ENCODE results near the gene ARMH4. TPM values are rescaled to one million over a fixed set of nuclear protein-coding genes. Genes with fewer than 3 reads are reported as not detected.

Gene ARMH4
- polyA plus RNA-seq, 1 donor (not counting 4 experiments of a cell fraction or from before 2014, with no cell fraction given), result 0.56 TPM

- DNase-seq (ENCODE audit: low read depth, low spot score) (no peak), FAIRE-seq (no peak)
- H3K9ac ChIP-seq (ENCODE audit: control insufficient read depth, extremely low read depth, insufficient read depth, low read length), result no peak overlapping the region
- H3K36me3 ChIP-seq (ENCODE audit: control insufficient read depth in 2 of 2, extremely low read depth in 1 of 2, insufficient read depth in 2 of 2, low read length in 2 of 2), result no peaks in the 10 kb centered on the region
- peaks cover 22% of the 10 kb centered on the region for H3K4me1 ChIP-seq (ENCODE audit: control insufficient read depth, extremely low read depth, insufficient read depth, low read length)
- H3K9me3 ChIP-seq (ENCODE audit: control insufficient read depth, low read depth, low read length), result no peaks in the 10 kb centered on the region
- no peaks in the 10 kb centered on the region for H3K9me1 ChIP-seq (ENCODE audit: control insufficient read depth, extremely low read depth, insufficient read depth, low read length)
- H3K79me2 ChIP-seq (ENCODE audit: control insufficient read depth, insufficient read depth, low read length), result no peaks in the 10 kb centered on the region
- H4K20me1 ChIP-seq (ENCODE audit: control insufficient read depth, extremely low read depth, insufficient read depth, low read length), result no peaks in the 10 kb centered on the region
- no peak overlapping the region for H3K27ac ChIP-seq (ENCODE audit: control insufficient read depth, insufficient read depth, low read length)
- no peak overlapping the region for H3K4me2 ChIP-seq (ENCODE audit: control insufficient read depth, extremely low read depth, insufficient read depth, low read depth, low read length)
- no peak for TF ChIP-seq EZH2 (IDR thresholded peaks at IDR 0.05; ENCODE audit: low read length)
- no peak for TF ChIP-seq CTCF (optimal IDR thresholded peaks at IDR 0.05 in 1 of 3, IDR thresholded peaks at IDR 0.05 in 1 of 3, conservative IDR thresholded peaks at IDR 0.05 in 1 of 3; ENCODE audit: extremely low read depth in 1 of 3, insufficient read depth in 2 of 3, low read length in 3 of 3)
- no peak overlapping the region for H2AFZ ChIP-seq (ENCODE audit: control insufficient read depth, low read length)
- H3K4me3 ChIP-seq (ENCODE audit: control insufficient read depth in 2 of 3, extremely low read depth in 1 of 3, insufficient read depth in 2 of 3, low read depth in 1 of 3, low read length in 3 of 3), result no peak overlapping the region
- H3K27me3 ChIP-seq (ENCODE audit: control insufficient read depth, extremely low read depth, insufficient read depth, low read length), result no peaks in the 10 kb centered on the region
- dilution Hi-C loops (cut with MboI; ENCODE audit: extremely low pct_ligation_motif_present, low sequenced_read_pairs), result no loop called here
Measured at GRCh38 chr14:58167057-58167456, 15.0 kb upstream of the ARMH4 start.

- dilution Hi-C loops (cut with MboI; ENCODE audit: extremely low pct_ligation_motif_present, low sequenced_read_pairs), result no loop called here
- Histone ChIP-seq H2AFZ (ENCODE audit: control insufficient read depth, low read length) (peak overlapping the region; percentile 56), H3K9me3 (ENCODE audit: control insufficient read depth, low read depth, low read length) (no peaks in the 10 kb centered on the region), H3K4me1 (ENCODE audit: control insufficient read depth, extremely low read depth, insufficient read depth, low read length) (peaks cover 18% of the 10 kb centered on the region), H4K20me1 (ENCODE audit: control insufficient read depth, extremely low read depth, insufficient read depth, low read length) (no peaks in the 10 kb centered on the region), H3K79me2 (ENCODE audit: control insufficient read depth, insufficient read depth, low read length) (no peaks in the 10 kb centered on the region), H3K4me2 (ENCODE audit: control insufficient read depth, extremely low read depth, insufficient read depth, low read depth, low read length) (peak overlapping the region; percentile 28), H3K4me3 (ENCODE audit: control insufficient read depth in 2 of 3, extremely low read depth in 1 of 3, insufficient read depth in 2 of 3, low read depth in 1 of 3, low read length in 3 of 3) (no peak overlapping the region), H3K36me3 (ENCODE audit: control insufficient read depth in 2 of 2, extremely low read depth in 1 of 2, insufficient read depth in 2 of 2, low read length in 2 of 2) (no peaks in the 10 kb centered on the region), H3K27me3 (ENCODE audit: control insufficient read depth, extremely low read depth, insufficient read depth, low read length) (no peaks in the 10 kb centered on the region), H3K9ac (ENCODE audit: control insufficient read depth, extremely low read depth, insufficient read depth, low read length) (no peak overlapping the region), H3K9me1 (ENCODE audit: control insufficient read depth, extremely low read depth, insufficient read depth, low read length) (no peaks in the 10 kb centered on the region), H3K27ac (ENCODE audit: control insufficient read depth, insufficient read depth, low read length) (no peak overlapping the region)
- peak; percentile 40 for DNase-seq (ENCODE audit: low read depth, low spot score)
- TF ChIP-seq CTCF (optimal IDR thresholded peaks at IDR 0.05 in 1 of 3, IDR thresholded peaks at IDR 0.05 in 1 of 3, conservative IDR thresholded peaks at IDR 0.05 in 1 of 3; ENCODE audit: extremely low read depth in 1 of 3, insufficient read depth in 2 of 3, low read length in 3 of 3), result peak; percentile 77 to 95 (median 80)
- TF ChIP-seq EZH2 (IDR thresholded peaks at IDR 0.05; ENCODE audit: low read length), result no peak
- FAIRE-seq, result peak; percentile 36
Measured at GRCh38 chr14:58166005-58166983, 14.3 kb upstream of the ARMH4 start.

All from keratinocyte (primary cell).